ENCODE results near the gene KREMEN2. TPM values are rescaled to one million over a fixed set of nuclear protein-coding genes. Genes with fewer than 3 reads are reported as not detected.
"Not testable (repeated sequence)": the region's sequence is repeated elsewhere in the genome, so short reads cannot be mapped to it uniquely, and the experiment has no call there.

The KREMEN2 gene
- total RNA-seq, 1 experiment from 2014 or later = 7.5 TPM

- peaks cover 33% of the 10 kb centered on the region for H3K4me1 Mint-ChIP-seq
- peaks cover 9% of the 10 kb centered on the region for H3K27me3 Mint-ChIP-seq (ENCODE audit: low read depth)
- H3K4me3 Mint-ChIP-seq = no peak overlapping the region; the same call in 1 of the 2 replicates
- ChIA-PET CTCF (interaction anchor here (0.6 to 3.1 kb wide), 36 partner anchors 9 to 253 kb away, joined by 3 to 42 read pairs (median 6); partner anchors contain the start of genes FLYWCH1, FLYWCH2, KREMEN2 and PRSS21), POLR2A (interaction anchor here (1.0 to 1.3 kb wide), 2 partner anchors 10 to 15 kb away, joined by 3 read pairs; partner anchors contain the start of gene FLYWCH1)
- TF ChIP-seq JAZF1 (CRISPR knock-in tag; IDR thresholded peaks at IDR 0.05) (no peak), AFF4 (CRISPR knock-in tag; IDR thresholded peaks at IDR 0.05; ENCODE audit: borderline replicate concordance) (no peak), SP1 (CRISPR knock-in tag; conservative IDR thresholded peaks at IDR 0.05) (no peak), GABPB1 (CRISPR knock-in tag; IDR thresholded peaks at IDR 0.05) (no peak), NR1H2 (CRISPR knock-in tag; IDR thresholded peaks at IDR 0.05) (no peak), TEAD1 (CRISPR knock-in tag; IDR thresholded peaks at IDR 0.05) (no peak), JUN (CRISPR knock-in tag; IDR thresholded peaks at IDR 0.05) (no peak), SMAD4 (CRISPR knock-in tag; IDR thresholded peaks at IDR 0.05) (no peak), PREB (CRISPR knock-in tag; IDR thresholded peaks at IDR 0.05; ENCODE audit: borderline replicate concordance) (no peak), CREB1 (CRISPR knock-in tag; IDR thresholded peaks at IDR 0.05) (no peak)
- peaks cover 9% of the 10 kb centered on the region for H3K9me3 Mint-ChIP-seq
- H3K36me3 Mint-ChIP-seq = peaks cover 3% of the 10 kb centered on the region; the same call in 1 of the 2 replicates
- ATAC-seq (no peak), DNase-seq (ENCODE audit: low spot score) (no peak)
- H3K27ac Mint-ChIP-seq = no peak overlapping the region
Measured at GRCh38 chr16:2926650-2926999, 37.5 kb upstream of the KREMEN2 start.

GRCh38 chr16:2927010-2927646 is 36.9 kb upstream of the KREMEN2 start:
- POLR2A ChIA-PET = interaction anchor here (0.7 to 1.3 kb wide), 3 partner anchors 10 to 39 kb away, joined by 3 read pairs; partner anchors contain the start of gene FLYWCH1
- H3K36me3 Mint-ChIP-seq = peaks cover 3% of the 10 kb centered on the region; the same call in 1 of the 2 replicates

GRCh38 chr16:2928151-2928550 is 35.9 kb upstream of the KREMEN2 start:
- H3K27ac Mint-ChIP-seq = 0 out of 2 replicates have a peak overlapping the region, but pooled peaks have one; percentile 21
- H3K4me3 Mint-ChIP-seq = not testable (repeated sequence)

More at GRCh38 chr16:2927010-2927646, 36.9 kb upstream of the KREMEN2 start:
- Mint-ChIP-seq H3K4me3 (no peak overlapping the region; the same call in 1 of the 2 replicates), H3K9me3 (peaks cover 9% of the 10 kb centered on the region), H3K27ac (peak overlapping the region; percentile 11; the same call in 1 of the 2 replicates), H3K4me1 (peaks cover 33% of the 10 kb centered on the region), H3K27me3 (ENCODE audit: low read depth) (peaks cover 9% of the 10 kb centered on the region)
- CTCF ChIA-PET = interaction anchor here (0.5 to 3.1 kb wide), 59 partner anchors 8 to 1661 kb away, joined by 3 to 42 read pairs (median 5); partner anchors contain the start of genes ELOB, FLYWCH1, FLYWCH2 and KREMEN2
- ATAC-seq (peak; percentile 70), DNase-seq (ENCODE audit: low spot score) (peak; percentile 92)
- TF ChIP-seq MAX (CRISPR knock-in tag; IDR thresholded peaks at IDR 0.05) (peak; percentile 61; the same call in 1 of the 2 replicates), CTCF (IDR thresholded peaks at IDR 0.05) (peak; percentile 98), ZNF317 (CRISPR knock-in tag; IDR thresholded peaks at IDR 0.05; ENCODE audit: borderline replicate concordance, low read depth) (no peak)

More at GRCh38 chr16:2928151-2928550, 35.9 kb upstream of the KREMEN2 start:
- not testable (repeated sequence) for H3K36me3 Mint-ChIP-seq; ATAC-seq; DNase-seq (ENCODE audit: low spot score); H3K27me3 Mint-ChIP-seq (ENCODE audit: low read depth); H3K9me3 Mint-ChIP-seq
- ChIA-PET POLR2A (interaction anchor here (1.5 kb wide), 1 partner anchor 60 kb away, joined by 3 read pairs; no protein-coding TSS in a partner anchor), CTCF (interaction anchor here (1.1 to 3.1 kb wide), 7 partner anchors 16 to 111 kb away, joined by 4 to 42 read pairs (median 9); partner anchors contain the start of genes FLYWCH1, PAQR4 and PRSS21)
- peaks cover 33% of the 10 kb centered on the region for H3K4me1 Mint-ChIP-seq
